NCI-H128 (cell line): ENCODE results near the gene VWCE.

Experiments
- DNase-seq: peaks from one replicate; lab custom pipeline; 2025; ENCODE audit not compliant: unreplicated experiment; lab: John Stamatoyannopoulos, UW

The VWCE gene

GRCh38 chr11:61331651-61332050 is 36.5 kb upstream of the VWCE start:
- no peak for DNase-seq

GRCh38 chr11:61329871-61330270 is 34.8 kb upstream of the VWCE start:
- no peak for DNase-seq

- DNase-seq: no peak
Measured at GRCh38 chr11:61328351-61328750, 33.2 kb upstream of the VWCE start.

- DNase-seq: no peak
Measured at GRCh38 chr11:61327669-61328071, 32.6 kb upstream of the VWCE start.

GRCh38 chr11:61325649-61326414 is 30.7 kb upstream of the VWCE start:
- DNase-seq: no peak

GRCh38 chr11:61315260-61315659 is 20.1 kb upstream of the VWCE start:
- no peak for DNase-seq

- no peak for DNase-seq
Measured at GRCh38 chr11:61310749-61311148, 15.6 kb upstream of the VWCE start.

GRCh38 chr11:61309739-61310138 is 14.6 kb upstream of the VWCE start:
- no peak for DNase-seq

GRCh38 chr11:61309141-61309540 is 14.0 kb upstream of the VWCE start:
- no peak for DNase-seq

GRCh38 chr11:61307354-61307753 is 12.2 kb upstream of the VWCE start:
- no peak for DNase-seq

- DNase-seq: no peak
Measured at GRCh38 chr11:61306221-61306620, 11.1 kb upstream of the VWCE start.

- DNase-seq: no peak
Measured at GRCh38 chr11:61305417-61305816, 10.3 kb upstream of the VWCE start.

GRCh38 chr11:61303725-61304124 is 8.6 kb upstream of the VWCE start:
- no peak for DNase-seq

- no peak for DNase-seq
Measured at GRCh38 chr11:61302550-61302949, 7.4 kb upstream of the VWCE start.

GRCh38 chr11:61298663-61299244 is 3.6 kb upstream of the VWCE start:
- DNase-seq: no peak

GRCh38 chr11:61297746-61298145 is 2.6 kb upstream of the VWCE start:
- DNase-seq: no peak

- no peak for DNase-seq
Measured at GRCh38 chr11:61297341-61297740, 2.2 kb upstream of the VWCE start.

- no peak for DNase-seq
Measured at GRCh38 chr11:61295596-61295926, 445 bp upstream of the VWCE start.

- no peak for DNase-seq
Measured at GRCh38 chr11:61293867-61294716, 1.0 kb downstream of the VWCE start.

- DNase-seq: no peak
Measured at GRCh38 chr11:61292356-61292755, 2.8 kb downstream of the VWCE start.

- no peak for DNase-seq
Measured at GRCh38 chr11:61290905-61291690, 4.0 kb downstream of the VWCE start.
